Gastrocnemius medialis (tissue), 4 donors: ENCODE results near the gene CEBPA. TPM values are rescaled to one million over a fixed set of nuclear protein-coding genes. Genes with fewer than 3 reads are reported as not detected.

Experiments used
- ATAC-seq, 2 donors: fragments of 150-250 bp; one replicate each; pipeline ENCODE4 v1.9.1; 2016
- DNase-seq, 2 donors: peaks; one replicate each; pipeline ENCODE4 v3.0.0-alpha.2; 2019
- H3K27ac ChIP-seq, 4 donors: fragments of 200-600 bp; sonication (generic); 1 replicate in 1 of 4; 2 replicates in 3 of 4; pipeline ENCODE4 v1.5.1; 2016 to 2018; ENCODE audit warnings: mild to moderate bottlenecking in 2 of 4, moderate library complexity in 1 of 4
- H3K27me3 ChIP-seq, 3 donors: fragments of 200-600 bp; sonication (generic) in 2 of 3; 1 replicate in 1 of 3; 2 replicates in 2 of 3; pipeline versions ENCODE4 v1.5.1 to v1.6.0; 2016 to 2019; ENCODE audit warnings: mild to moderate bottlenecking in 1 of 3, moderate library complexity in 1 of 3
- H3K36me3 ChIP-seq, 2 donors: fragments of 200-600 bp; sonication (generic) in 1 of 2; one replicate each; pipeline ENCODE4 v1.5.1; 2017 to 2018
- H3K4me1 ChIP-seq, 2 donors: fragments of 200-600 bp; sonication (generic) in 1 of 2; one replicate each; pipeline ENCODE4 v1.5.1; 2016 to 2017; ENCODE audit warnings: mild to moderate bottlenecking in 2 of 2
- H3K4me3 ChIP-seq, 4 donors: fragments of 200-600 bp; sonication (generic) in 3 of 4; 1 replicate in 1 of 4; 2 replicates in 3 of 4; pipeline ENCODE4 v1.5.1; 2016 to 2019; ENCODE audit warnings: mild to moderate bottlenecking in 2 of 4
- H3K9me3 ChIP-seq, 3 donors: fragments of 200-600 bp; sonication (generic) in 2 of 3; 1 replicate in 1 of 3; 2 replicates in 2 of 3; pipeline ENCODE4 v1.5.1; 2016 to 2019
- CTCF ChIP-seq, 5 experiments: fragments of 450-650 bp in 3 of 5; fragments of 200-600 bp in 2 of 5; sonication (generic) in 2 of 5; IDR thresholded peaks in 4 of 5; conservative IDR thresholded peaks in 1 of 5; 1 replicate in 4 of 5; 2 replicates in 1 of 5; pipeline ENCODE4 v1.5.1; 2016 to 2019; ENCODE audit warnings: antibody characterized with exemption in 5 of 5, mild to moderate bottlenecking in 3 of 5, moderate library complexity in 3 of 5
- POLR2A ChIP-seq, 2 donors: fragments of 450-650 bp; IDR thresholded peaks; one replicate each; pipeline ENCODE4 v1.6.1; 2017; ENCODE audit warnings: antibody characterized with exemption in 2 of 2, mild to moderate bottlenecking in 2 of 2, moderate library complexity in 2 of 2
- in situ Hi-C, 4 donors: fragments of 200-750 bp; cut with MboI; loops; one replicate each; pipeline versions ENCODE4 v1.15.0 to v1.8.0; 2017; ENCODE audit warnings: low sequenced_read_pairs in 4 of 4
- intact Hi-C: fragments of 100-400 bp; cut with DNase I; formaldehyde crosslinking; loops from one replicate; pipeline ENCODE4 v1.15.1; 2023; ENCODE audit warnings: low total_unique reads
- total RNA-seq, 4 donors: library from RNA; depleted of rRNA; stranded (reverse); fragments of >200 nt; gene quantifications; one replicate each; pipeline versions ENCODE4 v1.1.0 to v1.2.3, GENCODE V29; 2016

The CEBPA gene
- total RNA-seq, 4 donors from 2014 or later = 11.9 to 29.9 (median 25.5) TPM

- intact Hi-C loops (loop anchor here (10.0 kb wide), 1 partner anchor 952 kb away; no protein-coding TSS in a partner anchor), in situ Hi-C loops (loop anchor here in 1 of 4 donors (10.0 kb wide), 1 partner anchor 78 kb away; no protein-coding TSS in a partner anchor)
- no peaks in the 10 kb centered on the region for H3K27me3 ChIP-seq
- H3K9me3 ChIP-seq = no peaks in the 10 kb centered on the region
- H3K4me1 ChIP-seq = peaks cover 37 to 40% of the 10 kb centered on the region in 2 donors
- H3K4me3 ChIP-seq = no peak overlapping the region
- DNase-seq (peak; percentile 76 to 79), ATAC-seq (peak in 1 of 2 donors; percentile 43)
- no peaks in the 10 kb centered on the region for H3K36me3 ChIP-seq
- TF ChIP-seq CTCF (IDR thresholded peaks at IDR 0.05 in 4 of 5, conservative IDR thresholded peaks at IDR 0.05 in 1 of 5) = no peak
- no peak for TF ChIP-seq POLR2A (IDR thresholded peaks at IDR 0.05)
- H3K27ac ChIP-seq = peak overlapping the region; percentile 50 to 75 (median 64)
Observed at GRCh38 chr19:33306853-33307792, 4.8 kb upstream of the CEBPA start.

- DNase-seq = no peak
- no peak overlapping the region for H3K4me3 ChIP-seq
- no peaks in the 10 kb centered on the region for H3K9me3 ChIP-seq
- intact Hi-C loops = loop anchor here (10.0 kb wide), 1 partner anchor 951 kb away; no protein-coding TSS in a partner anchor
- no peak for ATAC-seq
- peak overlapping the region in 3 of 4 donors; percentile 59 to 75 (median 70) for H3K27ac ChIP-seq
- in situ Hi-C loops = loop anchor here in 1 of 4 donors (10.0 kb wide), 1 partner anchor 79 kb away; no protein-coding TSS in a partner anchor
- H3K27me3 ChIP-seq = no peaks in the 10 kb centered on the region
- no peaks in the 10 kb centered on the region for H3K36me3 ChIP-seq
- H3K4me1 ChIP-seq = peaks cover 35 to 36% of the 10 kb centered on the region in 2 donors
- TF ChIP-seq POLR2A (IDR thresholded peaks at IDR 0.05) (no peak), CTCF (IDR thresholded peaks at IDR 0.05 in 4 of 5, conservative IDR thresholded peaks at IDR 0.05 in 1 of 5) (no peak)
Observed at GRCh38 chr19:33306191-33306590, 3.9 kb upstream of the CEBPA start.

GRCh38 chr19:33304760-33305647 is 2.7 kb upstream of the CEBPA start:
- in situ Hi-C loops = loop anchor here in 1 of 4 donors (10.0 kb wide), 1 partner anchor 80 kb away; no protein-coding TSS in a partner anchor
- Histone ChIP-seq H3K9me3 (no peaks in the 10 kb centered on the region), H3K27ac (peak overlapping the region; percentile 92 to 99 (median 96)), H3K4me1 (peaks cover 32 to 37% of the 10 kb centered on the region in 2 donors), H3K4me3 (no peak overlapping the region), H3K36me3 (no peaks in the 10 kb centered on the region), H3K27me3 (no peaks in the 10 kb centered on the region)
- no peak for TF ChIP-seq POLR2A (IDR thresholded peaks at IDR 0.05)
- no peak for TF ChIP-seq CTCF (IDR thresholded peaks at IDR 0.05 in 4 of 5, conservative IDR thresholded peaks at IDR 0.05 in 1 of 5)
- ATAC-seq (no peak), DNase-seq (peak in 1 of 2 donors; percentile 10)
- intact Hi-C loops = loop anchor here (5.0 to 10.0 kb wide), 6 partner anchors 63 to 950 kb away; partner anchors contain the start of genes ANKRD27 and RGS9BP

- Histone ChIP-seq H3K27me3 (no peaks in the 10 kb centered on the region), H3K27ac (peak overlapping the region; percentile 92 to 99 (median 96)), H3K4me3 (peak overlapping the region; percentile 80 to 93 (median 84)), H3K9me3 (no peaks in the 10 kb centered on the region), H3K36me3 (no peaks in the 10 kb centered on the region), H3K4me1 (peaks cover 32 to 37% of the 10 kb centered on the region in 2 donors)
- in situ Hi-C loops (loop anchor here in 1 of 4 donors (10.0 kb wide), 1 partner anchor 80 kb away; no protein-coding TSS in a partner anchor), intact Hi-C loops (loop anchor here (5.0 to 10.0 kb wide), 6 partner anchors 62 to 950 kb away; partner anchors contain the start of genes ANKRD27 and RGS9BP)
- DNase-seq (peak in 1 of 2 donors; percentile 10), ATAC-seq (no peak)
- no peak for TF ChIP-seq POLR2A (IDR thresholded peaks at IDR 0.05)
- TF ChIP-seq CTCF (IDR thresholded peaks at IDR 0.05 in 4 of 5, conservative IDR thresholded peaks at IDR 0.05 in 1 of 5) = no peak
Observed at GRCh38 chr19:33304371-33304759, 2.0 kb upstream of the CEBPA start.
